NB4 (cell line): ENCODE measurements around the gene C1orf94.

Experiments
- DNase-seq: peaks from one replicate; pipeline ENCODE4 v3.0.0; 2010; ENCODE audit warnings: low read depth
- H3K4me3 ChIP-seq: one replicate; pipeline ENCODE4 v1.5.1; 2011; ENCODE audit warnings: mild to moderate bottlenecking, low read depth, low read length, moderate library complexity
- CTCF ChIP-seq: IDR thresholded peaks from one replicate; pipeline ENCODE4 v1.5.1; 2012; ENCODE audit warnings: low read depth, low read length
- MAX ChIP-seq: IDR thresholded peaks from 2 replicates; pipeline ENCODE4 v1.6.1; 2011; ENCODE audit warnings: low read depth, low read length
- MYC ChIP-seq: IDR thresholded peaks from 2 replicates; pipeline ENCODE4 v1.6.1; 2011; ENCODE audit warnings: low read depth, low read length
- POLR2A ChIP-seq: IDR thresholded peaks from 2 replicates; pipeline ENCODE4 v1.6.1; 2011; ENCODE audit warnings: mild to moderate bottlenecking; ENCODE audit not compliant: insufficient read length; ENCODE audit errors: extremely low read depth

The C1orf94 gene

GRCh38 chr1:34235594-34235993 is 58.9 kb downstream of the C1orf94 start:
- TF ChIP-seq MYC (no peak), CTCF (no peak), POLR2A (no peak), MAX (no peak)
- DNase-seq, result no peak
- H3K4me3 ChIP-seq, result no peak overlapping the region

- no peak for DNase-seq
- TF ChIP-seq MAX, result no peak
- TF ChIP-seq CTCF, result no peak
- TF ChIP-seq MYC, result no peak
- TF ChIP-seq POLR2A, result no peak
- no peak overlapping the region for H3K4me3 ChIP-seq
These were observed 59.4 kb downstream of the C1orf94 start for GRCh38 chr1:34236089-34236488.

GRCh38 chr1:34237151-34237815 is 60.6 kb downstream of the C1orf94 start:
- DNase-seq, result no peak
- no peak overlapping the region for H3K4me3 ChIP-seq
- TF ChIP-seq MYC (no peak), POLR2A (no peak), MAX (no peak), CTCF (no peak)

- H3K4me3 ChIP-seq, result no peak overlapping the region
- TF ChIP-seq MYC (no peak), MAX (no peak), CTCF (no peak), POLR2A (no peak)
- no peak for DNase-seq
These were observed 69.3 kb downstream of the C1orf94 start for GRCh38 chr1:34245967-34246366.

- no peak for DNase-seq
- TF ChIP-seq POLR2A (no peak), CTCF (no peak), MAX (no peak), MYC (no peak)
- no peak overlapping the region for H3K4me3 ChIP-seq
These were observed 73.6 kb downstream of the C1orf94 start for GRCh38 chr1:34250342-34250741.
